Right cardiac atrium (tissue), 5 donors: ENCODE measurements around the gene ACTR8. TPM values are rescaled to one million over a fixed set of nuclear protein-coding genes. Genes with fewer than 3 reads are reported as not detected.
A peak's percentile ranks its signal among the peaks of the same experiment; 100 is the strongest.

Experiments
- ATAC-seq, 2 donors: fragments of 200-7000 bp; cut with Tn5 transposase; one replicate each; pipeline versions ENCODE4 v1.8.0 to v1.9.1; 2020; ENCODE audit warnings: moderate library complexity in 2 of 2, mild to moderate bottlenecking in 1 of 2
- DNase-seq, 3 donors: peaks; one replicate each; pipeline ENCODE4 v3.0.0-alpha.2; 2020
- H3K27ac ChIP-seq: one replicate; pipeline ENCODE4 v1.5.1; 2013; ENCODE audit warnings: mild to moderate bottlenecking, low read length, control low read depth, moderate library complexity
- H3K27me3 ChIP-seq: one replicate; pipeline ENCODE4 v1.6.1; 2013; ENCODE audit not compliant: control insufficient read depth, insufficient read depth
- H3K4me1 ChIP-seq: one replicate; pipeline ENCODE4 v1.6.1; 2013; ENCODE audit warnings: low read length; ENCODE audit not compliant: control insufficient read depth, insufficient read depth
- H3K4me3 ChIP-seq: one replicate; pipeline ENCODE4 v1.5.1; 2013; ENCODE audit warnings: low read length, control low read depth
- H3K9me3 ChIP-seq: one replicate; pipeline ENCODE4 v1.6.1; 2013; ENCODE audit warnings: low read length; ENCODE audit not compliant: control insufficient read depth
- WGBS: extraction: QIAGEN DNeasy Blood & Tissue Kit; methylation state at CpG from one replicate; pipeline ENCODE4 v1.1.7; 2013; 5-methylcytosine and 5-hydroxymethylcytosine counted together
- intact Hi-C, 4 donors: fragments of 100-400 bp; cut with DNase I; formaldehyde crosslinking; loops; one replicate each; pipeline versions ENCODE4 v1.11.0 to v1.14.0; 2022 to 2023
- polyA plus RNA-seq: library from polyadenylated mRNA; stranded (reverse); fragments of 200-250 nt; gene quantifications from one replicate; pipeline ENCODE4 v1.2.3, GENCODE V29; 2013
- total RNA-seq, 4 donors: library from RNA; stranded (reverse); fragmentation: NEBNext Ultra II Directional; extraction: Animal tissue kit (Norgen Biotek cat#: 25700); gene quantifications; one replicate each; pipeline ENCODE4 v1.2.1, GENCODE V29; 2021
- donor health status: healthy with polysubstance abuse.
- donor health status: DM: no; HTN: yes; CAD: no.
- donor health status: DM: no; HTN: no; CAD: no.
- donor health status: DM: no; HTN: yes; CAD: no; lungs with severe emphysema.
- donor health status: DM: yes; HTN: yes; CAD: no.

Gene ACTR8
- total and polyA plus RNA-seq, 5 donors = 13.4 to 47.9 (median 33.6) TPM

- H3K9me3 ChIP-seq = no peaks in the 10 kb centered on the region
- H3K4me1 ChIP-seq = no peaks in the 10 kb centered on the region
- intact Hi-C loops = no loop called here
- no peak overlapping the region for H3K27ac ChIP-seq
- DNase-seq = no peak
- no peak overlapping the region for H3K4me3 ChIP-seq
- no peak for ATAC-seq
- no peaks in the 10 kb centered on the region for H3K27me3 ChIP-seq
- WGBS = 78% methylated on average over 5 of the region's 5 CpGs
Measured at GRCh38 chr3:53833700-53834099, 48.3 kb downstream of the ACTR8 start.

DNA sequence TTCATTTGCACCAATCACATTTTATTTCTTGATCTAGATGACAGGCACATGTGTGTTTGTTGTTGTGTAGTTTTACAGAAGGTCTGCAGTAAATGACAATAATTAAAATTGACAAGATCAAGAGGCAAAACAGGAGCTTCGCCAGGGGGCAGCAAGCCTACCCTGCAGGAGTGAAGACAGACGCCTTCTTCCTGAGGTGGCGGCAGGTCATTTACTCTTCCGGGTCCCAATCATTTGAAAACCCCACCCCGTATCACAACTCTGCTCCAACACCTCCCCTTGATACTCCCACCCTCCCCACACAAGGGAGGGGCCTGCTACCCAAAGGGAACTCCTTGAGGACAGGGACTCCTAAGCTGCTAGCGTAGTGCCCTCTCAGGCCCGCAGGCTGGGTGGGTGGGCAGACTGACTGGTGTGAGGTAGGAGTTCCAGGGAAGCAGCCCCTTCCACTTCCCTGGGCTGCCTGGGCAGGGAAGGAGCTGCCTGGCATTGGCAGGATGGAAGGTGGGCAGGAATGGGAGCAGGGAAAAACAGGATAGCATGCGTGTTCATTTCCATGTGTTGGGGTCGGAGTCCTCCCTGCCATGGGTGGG, 48.8 kb downstream of the ACTR8 start:
- intact Hi-C loops = no loop called here
- DNase-seq = no peak

GRCh38 chr3:53830944-53831343, 51.0 kb downstream of the ACTR8 start:
- H3K27ac ChIP-seq = no peak overlapping the region

More for the DNA sequence above, 48.8 kb downstream of the ACTR8 start:
- Histone ChIP-seq H3K4me3 (no peak overlapping the region), H3K4me1 (no peaks in the 10 kb centered on the region), H3K27ac (no peak overlapping the region), H3K9me3 (no peaks in the 10 kb centered on the region), H3K27me3 (no peaks in the 10 kb centered on the region)
- ATAC-seq = no peak
- WGBS = 85% methylated on average over 9 of the region's 9 CpGs

DNA sequence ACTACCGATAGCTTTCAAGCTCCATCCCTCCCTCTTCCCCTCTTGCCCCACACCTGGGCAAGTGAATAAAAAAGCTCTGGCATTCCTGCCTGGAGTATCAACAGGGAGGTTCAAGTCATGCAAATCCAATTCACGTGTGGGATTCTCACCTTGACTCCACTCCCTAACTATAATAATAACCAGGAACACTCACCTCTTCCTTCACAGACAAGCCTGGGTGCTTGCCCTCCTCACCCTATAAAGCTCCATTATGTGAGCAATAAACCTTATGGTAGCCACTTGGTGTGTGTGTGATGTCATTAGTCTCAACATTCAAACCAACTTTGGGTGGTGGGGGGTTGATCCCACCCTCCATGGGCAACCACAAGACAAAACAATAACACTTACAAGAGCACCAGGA, 52.3 kb downstream of the ACTR8 start:
- no peaks in the 10 kb centered on the region for H3K9me3 ChIP-seq
- H3K27ac ChIP-seq = no peak overlapping the region
- intact Hi-C loops = no loop called here
- H3K4me3 ChIP-seq = no peak overlapping the region
- no peaks in the 10 kb centered on the region for H3K27me3 ChIP-seq
- WGBS = 83% methylated on average over 2 of the region's 2 CpGs
- DNase-seq (no peak), ATAC-seq (no peak)
- no peaks in the 10 kb centered on the region for H3K4me1 ChIP-seq

More at GRCh38 chr3:53830944-53831343, 51.0 kb downstream of the ACTR8 start:
- Histone ChIP-seq H3K27me3 (no peaks in the 10 kb centered on the region), H3K9me3 (no peaks in the 10 kb centered on the region), H3K4me3 (no peak overlapping the region), H3K4me1 (no peaks in the 10 kb centered on the region)
- no peak for ATAC-seq
- 89% methylated on average over 6 of the region's 6 CpGs for WGBS
- no peak for DNase-seq
- intact Hi-C loops = no loop called here

DNA sequence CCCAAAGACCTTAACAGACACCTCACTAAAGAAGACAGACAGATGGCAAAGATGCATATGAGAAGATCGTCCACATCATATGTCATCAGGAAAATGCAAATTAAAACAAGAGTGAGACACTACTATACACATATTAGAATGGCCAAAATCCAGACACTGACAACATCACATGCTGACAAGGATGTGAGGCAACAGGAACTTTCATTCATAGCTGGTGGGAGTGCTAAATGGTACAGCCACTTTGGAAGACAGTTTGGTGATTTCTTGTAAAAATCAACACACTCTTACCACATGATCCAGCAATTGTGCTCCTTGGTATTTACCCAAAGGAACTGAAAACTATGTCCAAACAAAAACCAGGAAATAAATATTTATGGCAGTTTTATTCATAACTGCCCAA, 53.4 kb downstream of the ACTR8 start:
- intact Hi-C loops = no loop called here
- DNase-seq = no peak
- no peaks in the 10 kb centered on the region for H3K9me3 ChIP-seq
- no peaks in the 10 kb centered on the region for H3K4me1 ChIP-seq
- no peaks in the 10 kb centered on the region for H3K27me3 ChIP-seq
- 69% methylated on average over 1 of the region's 1 CpG for WGBS
- H3K27ac ChIP-seq = no peak overlapping the region
- ATAC-seq = no peak
- no peak overlapping the region for H3K4me3 ChIP-seq

DNA sequence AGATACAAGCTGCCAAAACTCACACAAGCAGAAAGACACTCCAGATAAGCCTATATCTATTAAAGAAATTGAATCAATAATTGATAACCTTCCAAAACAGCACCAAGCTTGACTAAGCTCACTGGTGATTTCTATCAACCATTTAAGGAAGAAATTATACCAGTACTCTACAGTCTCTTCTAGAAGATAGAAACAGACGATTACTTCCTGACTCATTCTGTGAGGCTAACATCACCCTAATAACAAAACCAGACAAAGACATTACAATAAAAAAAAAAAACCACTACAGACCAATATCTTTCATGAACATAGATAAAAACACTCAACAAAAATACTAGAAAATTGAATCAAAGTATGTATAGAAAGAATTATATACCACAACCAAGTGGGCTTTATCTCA, 55.9 kb downstream of the ACTR8 start:
- intact Hi-C loops = no loop called here
- DNase-seq (no peak), ATAC-seq (no peak)
- no peak overlapping the region for H3K4me3 ChIP-seq
- H3K27me3 ChIP-seq = no peaks in the 10 kb centered on the region
- no peak overlapping the region for H3K27ac ChIP-seq
- WGBS = 46% methylated on average over 1 of the region's 1 CpG
- no peaks in the 10 kb centered on the region for H3K9me3 ChIP-seq
- peaks cover 2% of the 10 kb centered on the region for H3K4me1 ChIP-seq

DNA sequence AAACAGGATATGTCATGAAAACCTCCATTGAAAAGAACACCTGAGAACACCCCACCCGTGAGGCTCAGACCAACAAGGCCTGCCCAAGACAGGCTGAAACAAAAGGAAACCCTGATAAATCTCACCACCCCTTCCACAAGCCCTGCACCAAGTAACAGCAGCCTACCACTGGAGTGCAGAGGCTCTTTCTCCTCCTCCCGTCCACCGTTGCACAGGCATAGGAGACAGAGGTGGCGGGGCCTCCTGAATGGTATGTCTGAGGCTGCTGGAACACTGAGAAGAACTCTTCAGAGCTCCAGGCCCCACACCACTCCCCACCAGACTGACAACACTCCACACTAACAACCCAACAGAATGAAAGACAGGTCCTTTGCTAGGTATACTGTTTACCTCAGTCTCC, 57.2 kb downstream of the ACTR8 start:
- Histone ChIP-seq H3K4me3 (no peak overlapping the region), H3K9me3 (no peaks in the 10 kb centered on the region), H3K27ac (no peak overlapping the region), H3K27me3 (no peaks in the 10 kb centered on the region), H3K4me1 (peaks cover 2% of the 10 kb centered on the region)
- ATAC-seq (no peak), DNase-seq (no peak)
- WGBS = 83% methylated on average over 4 of the region's 4 CpGs
- intact Hi-C loops = no loop called here

DNA sequence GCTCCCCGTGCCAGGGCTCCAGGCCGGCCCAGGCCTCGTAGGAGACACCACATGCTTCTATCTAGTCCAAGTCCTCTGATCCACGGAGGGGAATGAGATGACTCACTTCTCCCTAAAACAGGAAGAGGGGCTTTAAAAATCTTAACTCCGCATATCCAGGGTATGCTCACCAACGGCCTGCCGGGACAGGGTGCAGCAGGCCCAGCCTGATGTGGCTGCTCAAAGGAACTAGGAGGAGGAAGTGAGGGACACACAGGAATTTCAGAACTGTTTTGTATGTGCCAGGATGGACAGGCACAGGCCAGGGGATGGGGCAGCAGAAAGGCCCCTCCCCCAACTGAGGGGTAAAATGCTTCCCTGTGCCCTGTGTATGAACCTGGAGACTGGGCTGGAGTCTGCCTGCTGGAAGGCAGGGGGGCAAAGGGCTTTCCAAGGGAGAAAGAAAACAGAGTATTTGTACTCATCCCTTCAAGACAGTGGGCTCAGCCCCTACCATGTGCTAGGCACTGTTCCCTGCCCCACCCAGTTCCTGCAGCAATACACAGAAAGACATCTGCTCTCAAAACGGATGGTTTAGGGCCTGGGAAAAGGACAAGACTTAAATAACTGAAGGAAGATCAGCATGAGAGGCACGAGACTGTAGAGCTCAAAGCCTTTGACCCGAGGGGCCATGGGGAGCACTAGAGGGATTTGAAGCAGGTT, 57.8 kb downstream of the ACTR8 start:
- no peaks in the 10 kb centered on the region for H3K9me3 ChIP-seq
- intact Hi-C loops = no loop called here
- DNase-seq = no peak
- H3K27ac ChIP-seq = no peak overlapping the region
- no peak for ATAC-seq
- H3K4me3 ChIP-seq = no peak overlapping the region
- WGBS = 69% methylated on average over 10 of the region's 10 CpGs
- peaks cover 2% of the 10 kb centered on the region for H3K4me1 ChIP-seq
- H3K27me3 ChIP-seq = no peaks in the 10 kb centered on the region

- no peaks in the 10 kb centered on the region for H3K9me3 ChIP-seq
Measured at GRCh38 chr3:53823026-53823955, 58.7 kb downstream of the ACTR8 start.

GRCh38 chr3:53822331-53822741, 59.6 kb downstream of the ACTR8 start:
- no peak overlapping the region for H3K4me3 ChIP-seq
- ATAC-seq (peak in 1 of 2 donors; percentile 8), DNase-seq (no peak)
- H3K27me3 ChIP-seq = no peaks in the 10 kb centered on the region
- peaks cover 2% of the 10 kb centered on the region for H3K4me1 ChIP-seq
- no peaks in the 10 kb centered on the region for H3K9me3 ChIP-seq
- H3K27ac ChIP-seq = no peak overlapping the region
- intact Hi-C loops = no loop called here
- 88% methylated on average over 14 of the region's 14 CpGs for WGBS

More at GRCh38 chr3:53823026-53823955, 58.7 kb downstream of the ACTR8 start:
- DNase-seq (no peak), ATAC-seq (peak in 1 of 2 donors; percentile 17)
- no peak overlapping the region for H3K27ac ChIP-seq
- H3K4me1 ChIP-seq = peaks cover 2% of the 10 kb centered on the region
- no peak overlapping the region for H3K4me3 ChIP-seq
- WGBS = 97% methylated on average over 67 of the region's 67 CpGs
- intact Hi-C loops = no loop called here
- no peaks in the 10 kb centered on the region for H3K27me3 ChIP-seq

- Histone ChIP-seq H3K27me3 (no peaks in the 10 kb centered on the region), H3K9me3 (no peaks in the 10 kb centered on the region), H3K4me3 (no peak overlapping the region), H3K27ac (no peak overlapping the region), H3K4me1 (peaks cover 2% of the 10 kb centered on the region)
- ATAC-seq = peak; percentile 9 to 50
- WGBS = 61% methylated on average over 5 of the region's 5 CpGs
- DNase-seq = no peak
- intact Hi-C loops = no loop called here
Measured at GRCh38 chr3:53821631-53822121, 60.3 kb downstream of the ACTR8 start.
